ENCODE results near the gene CLSTN3.
"Not testable (repeated sequence)": the region's sequence is repeated elsewhere in the genome, so short reads cannot be mapped to it uniquely, and the experiment has no call there.

CLSTN3 gene

GRCh38 chr12:7106082-7106481, 24.1 kb upstream of the CLSTN3 start:
- no peak for DNase-seq

- DNase-seq, result not testable (repeated sequence)
These were observed 23.0 kb upstream of the CLSTN3 start for GRCh38 chr12:7107181-7107580.

- DNase-seq, result no peak
These were observed 22.6 kb upstream of the CLSTN3 start for GRCh38 chr12:7107636-7108002.

GRCh38 chr12:7108003-7108795, 22.0 kb upstream of the CLSTN3 start:
- no peak for DNase-seq

GRCh38 chr12:7108796-7109571, 21.2 kb upstream of the CLSTN3 start, which contains the start of gene C1RL:
TSS of gene C1RL (minus strand) at chr12:7109214. CDS start at chr12:7109180, 34 bp downstream.
- DNase-seq, result peak; percentile 66

GRCh38 chr12:7109572-7109920, 20.6 kb upstream of the CLSTN3 start:
- DNase-seq, result no peak

GRCh38 chr12:7110661-7111060, 19.5 kb upstream of the CLSTN3 start:
- no peak for DNase-seq

- no peak for DNase-seq
These were observed 18.1 kb upstream of the CLSTN3 start for GRCh38 chr12:7112041-7112440.

GRCh38 chr12:7113389-7113871, 16.7 kb upstream of the CLSTN3 start:
- peak; percentile 35 for DNase-seq

GRCh38 chr12:7114008-7114407, 16.2 kb upstream of the CLSTN3 start:
- DNase-seq, result no peak

- no peak for DNase-seq
These were observed 15.3 kb upstream of the CLSTN3 start for GRCh38 chr12:7114851-7115250.

GRCh38 chr12:7116196-7116595, 14.0 kb upstream of the CLSTN3 start:
- no peak for DNase-seq

GRCh38 chr12:7116916-7117315, 13.3 kb upstream of the CLSTN3 start:
- no peak for DNase-seq

- DNase-seq, result no peak
These were observed 12.5 kb upstream of the CLSTN3 start for GRCh38 chr12:7117670-7118069.

GRCh38 chr12:7118881-7119280, 11.3 kb upstream of the CLSTN3 start:
- DNase-seq, result no peak

GRCh38 chr12:7120166-7120565, 10.0 kb upstream of the CLSTN3 start:
- DNase-seq, result no peak

GRCh38 chr12:7121324-7121723, 8.8 kb upstream of the CLSTN3 start:
- DNase-seq, result no peak

GRCh38 chr12:7122811-7123769, 7.1 kb upstream of the CLSTN3 start:
- DNase-seq, result no peak

- no peak for DNase-seq
These were observed 6.2 kb upstream of the CLSTN3 start for GRCh38 chr12:7123806-7124522.

GRCh38 chr12:7125632-7126227, 4.4 kb upstream of the CLSTN3 start:
- DNase-seq, result no peak

- no peak for DNase-seq
These were observed 2.1 kb upstream of the CLSTN3 start for GRCh38 chr12:7127916-7128626.
